ENCODE measurements around the gene AMD1. TPM values are rescaled to one million over a fixed set of nuclear protein-coding genes. Genes with fewer than 3 reads are reported as not detected.
A peak's percentile ranks its signal among the peaks of the same experiment; 100 is the strongest.
"Not testable (repeated sequence)": the region's sequence is repeated elsewhere in the genome, so short reads cannot be mapped to it uniquely, and the experiment has no call there.

Gene AMD1
- total and polyA plus RNA-seq, 5 experiments from 2014 or later = 35.9 to 68.1 (median 45.6) TPM

- Mint-ChIP-seq H3K9me3 (peaks cover 0 to 27% (median 15%) of the 10 kb centered on the region in 9 donors), H3K27ac (peak overlapping the region in 1 of 10 donors; percentile 5), H3K36me3 (peaks cover 6 to 26% (median 21%) of the 10 kb centered on the region in 3 donors)
- ATAC-seq, H3K4me1 Mint-ChIP-seq, DNase-seq, H3K27me3 Mint-ChIP-seq, H3K4me3 Mint-ChIP-seq: not testable (repeated sequence)
- POLR2A ChIA-PET = interaction anchor here (0.6 to 1.1 kb wide), 2 partner anchors 46 to 86 kb away, joined by 4 to 6 read pairs; partner anchors contain the start of gene CDK19
Measured at GRCh38 chr6:110901601-110902000, 27.0 kb downstream of the AMD1 start.

- H3K36me3 Mint-ChIP-seq = peaks cover 9 to 26% (median 17%) of the 10 kb centered on the region in 3 donors
- POLR2A ChIA-PET = interaction anchor here (0.6 to 1.1 kb wide), 2 partner anchors 46 to 87 kb away, joined by 4 to 6 read pairs; partner anchors contain the start of gene CDK19
Measured at GRCh38 chr6:110902091-110902490, 27.5 kb downstream of the AMD1 start.

GRCh38 chr6:110906273-110906672 is 31.7 kb downstream of the AMD1 start:
- H3K9me3 Mint-ChIP-seq = peaks cover 0 to 59% (median 24%) of the 10 kb centered on the region in 9 donors
- not testable (repeated sequence) for H3K4me1 Mint-ChIP-seq

More at GRCh38 chr6:110902091-110902490, 27.5 kb downstream of the AMD1 start:
- DNase-seq = no peak
- Mint-ChIP-seq H3K27me3 (peaks cover 0 to 2% (median 0%) of the 10 kb centered on the region in 5 donors), H3K9me3 (peaks cover 0 to 31% (median 19%) of the 10 kb centered on the region in 9 donors), H3K4me1 (peaks cover 0 to 6% (median 3%) of the 10 kb centered on the region in 4 donors), H3K4me3 (no peak overlapping the region), H3K27ac (peak overlapping the region in 1 of 10 donors; percentile 62)
- ATAC-seq = peak in 1 of 2 donors; percentile 16

GRCh38 chr6:110930781-110931180 is 56.2 kb downstream of the AMD1 start:
- H3K9me3 Mint-ChIP-seq = no peaks in the 10 kb centered on the region

More at GRCh38 chr6:110906273-110906672, 31.7 kb downstream of the AMD1 start:
- ATAC-seq, POLR2A ChIA-PET, H3K27ac Mint-ChIP-seq, DNase-seq, H3K4me3 Mint-ChIP-seq, H3K27me3 Mint-ChIP-seq: not testable (repeated sequence)
- H3K36me3 Mint-ChIP-seq = peaks cover 2 to 19% (median 15%) of the 10 kb centered on the region in 3 donors

GRCh38 chr6:110933912-110934311 is 59.3 kb downstream of the AMD1 start:
- POLR2A ChIA-PET = no interaction called here
- no peak overlapping the region for H3K4me3 Mint-ChIP-seq
- no peak for ATAC-seq
- no peaks in the 10 kb centered on the region for H3K27me3 Mint-ChIP-seq
- H3K27ac Mint-ChIP-seq = no peak overlapping the region
- H3K4me1 Mint-ChIP-seq = peaks cover 0 to 9% (median 0%) of the 10 kb centered on the region in 4 donors
- DNase-seq = no peak
- H3K36me3 Mint-ChIP-seq = no peaks in the 10 kb centered on the region
- no peaks in the 10 kb centered on the region for H3K9me3 Mint-ChIP-seq

More at GRCh38 chr6:110930781-110931180, 56.2 kb downstream of the AMD1 start:
- no peaks in the 10 kb centered on the region for H3K36me3 Mint-ChIP-seq
- peaks cover 0 to 3% (median 0%) of the 10 kb centered on the region in 5 donors for H3K27me3 Mint-ChIP-seq
- no peak for DNase-seq
- POLR2A ChIA-PET = no interaction called here
- peak overlapping the region in 1 of 10 donors; percentile 41 for H3K27ac Mint-ChIP-seq
- no peak overlapping the region for H3K4me3 Mint-ChIP-seq
- peaks cover 0 to 9% (median under 1%) of the 10 kb centered on the region in 4 donors for H3K4me1 Mint-ChIP-seq
- no peak for ATAC-seq

GRCh38 chr6:110934381-110934898 is 59.9 kb downstream of the AMD1 start:
- DNase-seq = no peak
- no peaks in the 10 kb centered on the region for H3K27me3 Mint-ChIP-seq
- no peak for ATAC-seq
- no peaks in the 10 kb centered on the region for H3K36me3 Mint-ChIP-seq
- H3K27ac Mint-ChIP-seq = no peak overlapping the region
- no peaks in the 10 kb centered on the region for H3K9me3 Mint-ChIP-seq
- POLR2A ChIA-PET = no interaction called here
- no peak overlapping the region for H3K4me3 Mint-ChIP-seq
- H3K4me1 Mint-ChIP-seq = peaks cover 0 to 9% (median 0%) of the 10 kb centered on the region in 4 donors

GRCh38 chr6:110935171-110935570 is 60.6 kb downstream of the AMD1 start:
- H3K27ac Mint-ChIP-seq = no peak overlapping the region
- no peak overlapping the region for H3K4me3 Mint-ChIP-seq
- POLR2A ChIA-PET = no interaction called here
- H3K9me3 Mint-ChIP-seq = no peaks in the 10 kb centered on the region
- ATAC-seq = no peak
- H3K4me1 Mint-ChIP-seq = peaks cover 0 to 9% (median 0%) of the 10 kb centered on the region in 4 donors
- no peak for DNase-seq
- no peaks in the 10 kb centered on the region for H3K27me3 Mint-ChIP-seq
- H3K36me3 Mint-ChIP-seq = no peaks in the 10 kb centered on the region

GRCh38 chr6:110938171-110938570 is 63.6 kb downstream of the AMD1 start:
- POLR2A ChIA-PET = no interaction called here
- Mint-ChIP-seq H3K4me1 (peaks cover 0 to 6% (median 0%) of the 10 kb centered on the region in 4 donors), H3K27ac (no peak overlapping the region), H3K9me3 (no peaks in the 10 kb centered on the region), H3K27me3 (no peaks in the 10 kb centered on the region), H3K4me3 (no peak overlapping the region), H3K36me3 (no peaks in the 10 kb centered on the region)
- DNase-seq = no peak
- no peak for ATAC-seq

- H3K4me3 Mint-ChIP-seq = no peak overlapping the region
- ATAC-seq = no peak
- peaks cover 0 to 4% (median 0%) of the 10 kb centered on the region in 4 donors for H3K4me1 Mint-ChIP-seq
- no peaks in the 10 kb centered on the region for H3K9me3 Mint-ChIP-seq
- no peak overlapping the region for H3K27ac Mint-ChIP-seq
- H3K27me3 Mint-ChIP-seq = no peaks in the 10 kb centered on the region
- DNase-seq = no peak
- POLR2A ChIA-PET = no interaction called here
- no peaks in the 10 kb centered on the region for H3K36me3 Mint-ChIP-seq
Measured at GRCh38 chr6:110939429-110940200, 65.0 kb downstream of the AMD1 start.

GRCh38 chr6:110944681-110945151 is 70.1 kb downstream of the AMD1 start:
- H3K4me1 Mint-ChIP-seq = peaks cover 0 to 7% (median 0%) of the 10 kb centered on the region in 4 donors
- no peaks in the 10 kb centered on the region for H3K36me3 Mint-ChIP-seq
- POLR2A ChIA-PET = interaction anchor here (1.1 kb wide), 1 partner anchor 13 kb away, joined by 3 read pairs; the partner anchor contains the start of gene GTF3C6
- ATAC-seq (peak; percentile 43 to 52), DNase-seq (no peak)
- H3K9me3 Mint-ChIP-seq = no peaks in the 10 kb centered on the region
- H3K27ac Mint-ChIP-seq = peak overlapping the region in 1 of 10 donors; percentile 39
- no peaks in the 10 kb centered on the region for H3K27me3 Mint-ChIP-seq
- no peak overlapping the region for H3K4me3 Mint-ChIP-seq
